GM06990 (cell line): ENCODE data around the gene ZNF571.

ENCODE experiments used
- DNase-seq: peaks from one replicate; pipeline ENCODE4 v3.0.0-alpha.2; 2011; ENCODE audit not compliant: insufficient read length; ENCODE audit errors: extremely low read depth
- H3K27me3 ChIP-seq: replicated peaks from 2 replicates; pipeline ENCODE4 v1.6.0; 2011; ENCODE audit warnings: low read length; ENCODE audit not compliant: control insufficient read depth, insufficient read depth
- H3K36me3 ChIP-seq: 2 replicates; pipeline ENCODE4 v1.5.1; 2011; ENCODE audit warnings: low read length; ENCODE audit not compliant: control insufficient read depth, insufficient read depth
- H3K4me3 ChIP-seq: replicated peaks from 2 replicates; pipeline ENCODE4 v1.5.1; 2011; ENCODE audit warnings: low read depth, mild to moderate bottlenecking, control low read depth, low read length
- TF ChIP-seq, protein P1 (sequence below): IDR thresholded peaks from 2 replicates; pipeline ENCODE4 v1.5.1; 2011; ENCODE audit warnings: low read length, control low read depth, mild to moderate bottlenecking, inconsistent platforms; ENCODE audit not compliant: insufficient read depth, poor library complexity, severe bottlenecking

ZNF571 gene

GRCh38 chr19:37537391-37537947 is 57.1 kb downstream of the ZNF571 start:
- Histone ChIP-seq H3K4me3 (no peak overlapping the region), H3K27me3 (no peaks in the 10 kb centered on the region), H3K36me3 (peaks cover 9% of the 10 kb centered on the region)
- DNase-seq: no peak
- TF ChIP-seq, protein P1, sequence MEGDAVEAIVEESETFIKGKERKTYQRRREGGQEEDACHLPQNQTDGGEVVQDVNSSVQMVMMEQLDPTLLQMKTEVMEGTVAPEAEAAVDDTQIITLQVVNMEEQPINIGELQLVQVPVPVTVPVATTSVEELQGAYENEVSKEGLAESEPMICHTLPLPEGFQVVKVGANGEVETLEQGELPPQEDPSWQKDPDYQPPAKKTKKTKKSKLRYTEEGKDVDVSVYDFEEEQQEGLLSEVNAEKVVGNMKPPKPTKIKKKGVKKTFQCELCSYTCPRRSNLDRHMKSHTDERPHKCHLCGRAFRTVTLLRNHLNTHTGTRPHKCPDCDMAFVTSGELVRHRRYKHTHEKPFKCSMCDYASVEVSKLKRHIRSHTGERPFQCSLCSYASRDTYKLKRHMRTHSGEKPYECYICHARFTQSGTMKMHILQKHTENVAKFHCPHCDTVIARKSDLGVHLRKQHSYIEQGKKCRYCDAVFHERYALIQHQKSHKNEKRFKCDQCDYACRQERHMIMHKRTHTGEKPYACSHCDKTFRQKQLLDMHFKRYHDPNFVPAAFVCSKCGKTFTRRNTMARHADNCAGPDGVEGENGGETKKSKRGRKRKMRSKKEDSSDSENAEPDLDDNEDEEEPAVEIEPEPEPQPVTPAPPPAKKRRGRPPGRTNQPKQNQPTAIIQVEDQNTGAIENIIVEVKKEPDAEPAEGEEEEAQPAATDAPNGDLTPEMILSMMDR: no peak

GRCh38 chr19:37519890-37520289 is 74.7 kb downstream of the ZNF571 start:
- H3K27me3 ChIP-seq: no peaks in the 10 kb centered on the region
- TF ChIP-seq, protein P1: no peak
- H3K4me3 ChIP-seq: no peak overlapping the region
- H3K36me3 ChIP-seq: peaks cover 2% of the 10 kb centered on the region
- DNase-seq: no peak
